OCI-LY1 (cell line): Measurements from ENCODE around the gene RERG.

Experiments used
- H2AFZ ChIP-seq: fragments of 200-600 bp; sonication (generic), shearing (Covaris generic); 2 replicates; pipeline ENCODE4 v1.6.0; 2014; ENCODE audit warnings: antibody characterized with exemption, mild to moderate bottlenecking, low read length
- H3F3A ChIP-seq: fragments of 200-600 bp; sonication (generic), shearing (Covaris generic); 2 replicates; pipeline ENCODE4 v1.6.0; 2014; ENCODE audit warnings: mild to moderate bottlenecking, antibody characterized with exemption, low read length, moderate library complexity; ENCODE audit not compliant: insufficient read depth
- H3K27ac ChIP-seq: fragments of 200-600 bp; sonication (generic); 2 replicates; pipeline ENCODE4 v1.5.1; 2014; ENCODE audit warnings: low read length, mixed run types, mild to moderate bottlenecking, low read depth; ENCODE audit not compliant: poor library complexity, severe bottlenecking
- H3K27me3 ChIP-seq: fragments of 200-600 bp; sonication (generic); 2 replicates; pipeline ENCODE4 v1.6.0; 2014; ENCODE audit warnings: antibody characterized with exemption, mild to moderate bottlenecking, low read length, moderate library complexity; ENCODE audit not compliant: insufficient read depth
- H3K36me3 ChIP-seq: fragments of 200-600 bp; sonication (generic); 2 replicates; pipeline ENCODE4 v1.6.1; 2014; ENCODE audit warnings: mild to moderate bottlenecking, antibody characterized with exemption, low read length, moderate library complexity, mixed read lengths; ENCODE audit not compliant: insufficient read depth
- H3K4me1 ChIP-seq: fragments of 200-600 bp; sonication (generic); 2 replicates; pipeline ENCODE4 v1.5.1; 2014; ENCODE audit warnings: mild to moderate bottlenecking, low read length, moderate library complexity; ENCODE audit not compliant: insufficient read depth, severe bottlenecking
- H3K4me2 ChIP-seq: fragments of 200-600 bp; sonication (generic), shearing (Covaris generic); 2 replicates; pipeline ENCODE4 v1.6.1; 2014; ENCODE audit warnings: low read length
- H3K4me3 ChIP-seq: fragments of 200-600 bp; sonication (generic); 2 replicates; pipeline ENCODE4 v1.5.1; 2014; ENCODE audit warnings: low read length, low read depth, mild to moderate bottlenecking, mixed read lengths; ENCODE audit not compliant: poor library complexity, severe bottlenecking
- H3K79me2 ChIP-seq: fragments of 200-600 bp; shearing (Covaris generic); 2 replicates; pipeline ENCODE4 v1.6.1; 2016; ENCODE audit warnings: mixed run types, low read length, mixed read lengths; ENCODE audit not compliant: insufficient read depth
- H3K9ac ChIP-seq: fragments of 200-600 bp; sonication (generic), shearing (Covaris generic); 2 replicates; pipeline ENCODE4 v1.6.1; 2014; ENCODE audit warnings: mild to moderate bottlenecking, low read length, mixed read lengths
- H3K9me2 ChIP-seq: fragments of 200-600 bp; sonication (generic), shearing (Covaris generic); 2 replicates; pipeline ENCODE4 v1.6.1; 2014; ENCODE audit warnings: low read depth, mild to moderate bottlenecking, low read length, mixed read lengths
- H3K9me3 ChIP-seq: fragments of 200-600 bp; shearing (Covaris generic); 2 replicates; pipeline ENCODE4 v1.6.1; 2014; ENCODE audit warnings: low read length, mixed read lengths
- H4K20me1 ChIP-seq: fragments of 200-600 bp; sonication (generic), shearing (Covaris generic); 2 replicates; pipeline ENCODE4 v1.6.0; 2016; ENCODE audit warnings: mild to moderate bottlenecking, low read length; ENCODE audit not compliant: insufficient read depth
- CTCF ChIP-seq: fragments of 200-600 bp; sonication (generic), shearing (Covaris generic); IDR thresholded peaks from 2 replicates; pipeline ENCODE4 v1.5.1; 2017; ENCODE audit warnings: mild to moderate bottlenecking, antibody characterized with exemption, low read length, moderate library complexity, mixed read lengths
- EZH2 ChIP-seq: fragments of 200-600 bp; sonication (generic), shearing (Covaris generic); IDR thresholded peaks from 2 replicates; pipeline ENCODE4 v1.8.0; 2017; ENCODE audit warnings: borderline replicate concordance, mixed run types, mild to moderate bottlenecking, antibody characterized with exemption, low read length, moderate library complexity, mixed read lengths

The RERG gene

GRCh38 chr12:15218794-15219193, 2.4 kb downstream of the RERG start:
- Histone ChIP-seq H3K4me1 (no peaks in the 10 kb centered on the region), H2AFZ (no peak overlapping the region), H3F3A (no peaks in the 10 kb centered on the region), H3K9me2 (no peaks in the 10 kb centered on the region), H3K4me2 (no peak overlapping the region), H3K27me3 (no peaks in the 10 kb centered on the region), H3K4me3 (no peak overlapping the region), H3K27ac (no peak overlapping the region), H3K36me3 (no peaks in the 10 kb centered on the region), H4K20me1 (no peaks in the 10 kb centered on the region), H3K9me3 (no peaks in the 10 kb centered on the region), H3K79me2 (no peaks in the 10 kb centered on the region), H3K9ac (no peak overlapping the region)
- no peak for TF ChIP-seq CTCF
- TF ChIP-seq EZH2: no peak

DNA sequence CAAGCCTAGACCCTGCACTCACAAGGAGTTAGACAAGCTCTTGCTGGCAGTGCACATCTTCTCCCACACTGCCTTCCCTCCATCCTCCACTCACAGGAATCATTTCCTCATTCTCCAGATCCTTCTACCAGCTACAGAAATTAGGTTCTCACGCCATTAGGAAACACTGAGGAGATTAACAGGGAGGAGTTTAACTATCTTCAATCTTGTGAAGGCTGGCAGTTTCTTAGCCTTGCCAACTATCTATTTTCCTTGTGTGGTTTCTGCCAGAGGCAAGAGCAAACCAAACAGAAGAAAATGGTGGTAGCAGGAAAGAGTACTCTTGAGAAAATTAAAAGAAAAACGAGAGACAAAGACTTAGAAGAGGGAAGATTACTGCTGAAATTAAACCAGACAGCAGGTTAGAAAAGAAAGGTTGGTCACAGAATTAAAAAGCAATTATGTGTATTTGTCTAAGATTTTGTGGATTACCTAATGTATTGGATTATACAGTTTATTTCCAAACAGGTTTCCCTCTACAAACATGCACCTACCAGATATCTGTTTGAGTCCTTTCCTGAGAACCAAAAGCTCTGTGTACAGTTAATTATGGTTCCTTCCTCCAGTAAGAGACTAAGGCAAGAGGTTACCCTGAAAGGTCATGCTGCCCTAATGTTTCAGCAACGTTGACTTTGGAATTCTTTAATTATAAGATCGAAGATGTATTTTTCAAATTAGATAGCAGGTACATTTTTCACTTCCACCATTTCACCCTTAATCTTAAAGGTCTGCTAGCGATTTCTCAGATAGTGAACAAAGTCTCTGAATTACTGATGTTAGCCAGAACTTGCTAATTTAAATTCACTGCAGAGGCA, 5.0 kb downstream of the RERG start:
- Histone ChIP-seq H3K27me3 (no peaks in the 10 kb centered on the region), H3K4me2 (no peak overlapping the region), H3K9ac (no peak overlapping the region), H3K4me3 (no peak overlapping the region), H3F3A (no peaks in the 10 kb centered on the region), H3K27ac (no peak overlapping the region), H3K9me2 (no peaks in the 10 kb centered on the region), H3K79me2 (no peaks in the 10 kb centered on the region), H3K4me1 (no peaks in the 10 kb centered on the region), H3K36me3 (no peaks in the 10 kb centered on the region), H4K20me1 (no peaks in the 10 kb centered on the region), H2AFZ (no peak overlapping the region), H3K9me3 (no peaks in the 10 kb centered on the region)
- no peak for TF ChIP-seq EZH2
- no peak for TF ChIP-seq CTCF

DNA sequence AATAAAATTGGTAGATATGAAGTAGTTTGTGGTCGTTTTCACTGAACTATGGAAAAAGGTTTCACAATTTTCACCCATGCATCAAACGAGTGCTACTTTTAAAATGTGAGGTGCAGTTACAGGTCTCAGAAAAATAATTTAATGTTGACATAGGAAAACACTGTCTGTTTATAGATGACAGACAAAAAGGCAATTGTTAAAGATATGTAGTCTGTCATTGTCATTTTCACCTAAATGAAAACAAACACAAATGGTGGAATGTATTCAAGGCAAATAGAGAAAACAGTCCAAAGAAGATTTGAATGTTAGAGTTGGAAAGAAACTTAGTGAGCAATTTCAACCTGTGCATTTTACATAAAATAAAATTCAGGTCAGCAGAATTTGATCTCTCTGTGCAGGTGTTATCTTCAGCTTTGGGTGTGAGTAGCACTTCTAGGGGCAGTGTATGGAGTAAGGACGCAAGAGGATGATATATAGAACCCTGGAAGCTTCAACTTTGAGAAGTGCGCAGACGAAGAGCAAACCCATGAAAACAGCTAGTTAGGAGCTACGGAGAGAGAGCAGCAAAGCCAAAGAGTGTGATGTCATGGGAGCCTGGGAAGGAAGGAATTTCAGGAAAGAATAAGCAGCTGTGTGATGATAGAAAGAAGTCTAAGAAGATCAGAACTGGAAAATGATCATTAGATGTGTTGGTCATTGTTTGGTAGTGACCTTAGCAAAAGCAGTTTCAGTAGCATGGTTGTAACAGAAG, 6.2 kb downstream of the RERG start:
- no peaks in the 10 kb centered on the region for H3K36me3 ChIP-seq
- H3K4me1 ChIP-seq: no peaks in the 10 kb centered on the region
- no peaks in the 10 kb centered on the region for H3K9me2 ChIP-seq
- H3K9ac ChIP-seq: no peak overlapping the region
- no peaks in the 10 kb centered on the region for H3K79me2 ChIP-seq
- TF ChIP-seq CTCF (no peak), EZH2 (no peak)
- H3K4me2 ChIP-seq: no peak overlapping the region
- no peaks in the 10 kb centered on the region for H4K20me1 ChIP-seq
- H3F3A ChIP-seq: no peaks in the 10 kb centered on the region
- no peak overlapping the region for H3K27ac ChIP-seq
- no peak overlapping the region for H3K4me3 ChIP-seq
- H2AFZ ChIP-seq: no peak overlapping the region
- no peaks in the 10 kb centered on the region for H3K9me3 ChIP-seq
- no peaks in the 10 kb centered on the region for H3K27me3 ChIP-seq
